ACC112 (cell line): ENCODE data around the gene YWHAH.

Experiments used
- H2AFZ ChIP-seq: fragments of 200-600 bp; sonication (generic); one replicate; pipeline ENCODE4 v1.6.0; 2017; ENCODE audit warnings: antibody characterized with exemption, low read length; ENCODE audit not compliant: unreplicated experiment
- H3K27ac ChIP-seq: fragments of 200-600 bp; sonication (generic); 2 replicates; pipeline ENCODE4 v1.5.1; 2014; ENCODE audit warnings: low read depth, mild to moderate bottlenecking, antibody characterized with exemption, low read length, moderate library complexity
- H3K27me3 ChIP-seq: fragments of 200-600 bp; sonication (generic); 2 replicates; pipeline ENCODE4 v1.6.1; 2014; ENCODE audit warnings: mild to moderate bottlenecking, antibody characterized with exemption, low read length, moderate library complexity, mixed read lengths; ENCODE audit not compliant: insufficient read depth
- H3K36me3 ChIP-seq: fragments of 200-600 bp; sonication (generic); 2 replicates; pipeline ENCODE4 v1.6.1; 2016; ENCODE audit warnings: mild to moderate bottlenecking, antibody characterized with exemption, low read length, moderate library complexity, mixed read lengths; ENCODE audit not compliant: insufficient read depth
- H3K4me1 ChIP-seq: fragments of 200-600 bp; sonication (generic); one replicate; pipeline ENCODE4 v1.6.1; 2016; ENCODE audit warnings: low read length, mixed read lengths; ENCODE audit not compliant: insufficient read depth, unreplicated experiment, control insufficient read depth
- H3K4me3 ChIP-seq: fragments of 200-600 bp; sonication (generic); 2 replicates; pipeline ENCODE4 v1.5.1; 2014; ENCODE audit warnings: mild to moderate bottlenecking, low read depth, low read length
- H3K79me2 ChIP-seq: fragments of 200-600 bp; sonication (generic); one replicate; pipeline ENCODE4 v1.6.0; 2016; ENCODE audit warnings: low read length; ENCODE audit not compliant: control insufficient read depth, unreplicated experiment, insufficient read depth

Gene YWHAH

DNA sequence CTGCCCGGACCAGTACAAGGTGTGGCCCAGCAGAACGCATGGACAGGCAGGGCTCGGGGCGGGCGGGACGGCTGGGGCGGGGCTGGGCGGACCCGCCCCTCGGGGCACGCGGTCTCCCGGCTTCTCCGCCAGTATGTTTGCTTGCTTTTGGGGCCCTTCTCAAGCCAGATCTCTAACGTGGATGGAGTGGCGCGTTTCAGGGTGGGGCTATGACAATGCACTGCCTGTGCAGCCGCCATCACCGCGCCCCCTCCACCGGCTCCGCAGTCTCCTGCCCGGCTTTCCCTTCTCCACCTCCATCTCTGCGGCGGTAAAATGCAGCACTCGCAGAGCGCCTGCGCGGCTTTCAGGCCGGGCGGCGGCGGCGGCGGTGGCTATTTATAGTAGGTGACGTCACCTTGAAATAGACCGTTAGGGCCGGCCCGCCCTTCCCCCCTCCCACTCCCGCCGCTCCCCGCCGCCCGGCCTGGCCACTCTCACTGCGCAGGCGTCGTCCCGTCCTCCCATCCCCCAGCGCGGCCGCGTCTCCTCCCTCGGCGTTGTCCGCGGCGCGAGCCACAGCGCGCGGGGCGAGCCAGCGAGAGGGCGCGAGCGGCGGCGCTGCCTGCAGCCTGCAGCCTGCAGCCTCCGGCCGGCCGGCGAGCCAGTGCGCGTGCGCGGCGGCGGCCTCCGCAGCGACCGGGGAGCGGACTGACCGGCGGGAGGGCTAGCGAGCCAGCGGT, at the start of gene YWHAH:
YWHAH (plus strand) TSS at position 558 of the 722 bp plus-strand sequence. CDS start 199 bp downstream, outside the sequence.
- H3K79me2 ChIP-seq = peaks cover 41% of the 10 kb centered on the region
- peak within 1 kb of the TSS; percentile 76 for H2AFZ ChIP-seq
- H3K27ac ChIP-seq = peak within 1 kb of the TSS; percentile 73
- peaks cover 3% of the 10 kb centered on the region for H3K4me1 ChIP-seq
- no peaks in the 10 kb centered on the region for H3K27me3 ChIP-seq
- peak within 1 kb of the TSS; percentile 100 for H3K4me3 ChIP-seq
- no peaks in the 10 kb centered on the region for H3K36me3 ChIP-seq

DNA sequence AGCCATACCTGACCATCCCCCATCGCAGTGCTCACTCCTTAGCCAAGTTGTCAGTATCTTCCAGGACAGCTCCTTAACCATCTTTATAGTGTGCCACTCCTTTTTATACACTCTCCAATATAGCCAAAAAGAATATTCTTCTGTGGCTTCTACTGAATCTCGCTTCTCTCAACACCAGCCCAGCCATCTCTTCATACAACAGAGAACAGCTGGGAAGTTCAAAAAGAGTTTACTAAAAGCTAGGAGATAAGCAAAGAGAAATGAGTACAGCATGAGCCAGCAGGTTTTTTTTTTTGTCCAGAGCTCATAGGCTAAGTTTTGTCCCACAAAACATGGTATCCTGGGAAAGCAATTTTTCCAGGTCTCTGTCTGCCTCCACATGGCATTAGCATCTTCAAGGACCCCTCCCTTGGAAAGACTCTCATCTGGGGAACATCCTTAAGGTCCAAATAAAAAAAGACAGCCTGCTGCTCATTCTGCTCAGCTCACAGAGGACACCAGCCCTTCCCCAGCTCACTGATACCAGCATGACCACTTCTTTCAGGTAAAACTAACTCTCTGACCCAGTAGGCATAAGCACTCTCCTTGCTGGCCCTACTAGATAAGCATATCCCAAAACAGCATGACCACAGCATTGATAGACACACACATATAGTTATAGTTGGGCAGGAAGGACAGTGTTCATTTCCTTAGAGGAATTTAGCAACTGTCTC, 48.8 kb upstream of the YWHAH start:
- Histone ChIP-seq H3K79me2 (no peaks in the 10 kb centered on the region), H3K36me3 (no peaks in the 10 kb centered on the region), H3K27me3 (no peaks in the 10 kb centered on the region), H2AFZ (no peak overlapping the region), H3K4me1 (no peaks in the 10 kb centered on the region), H3K4me3 (no peak overlapping the region), H3K27ac (no peak overlapping the region)

DNA sequence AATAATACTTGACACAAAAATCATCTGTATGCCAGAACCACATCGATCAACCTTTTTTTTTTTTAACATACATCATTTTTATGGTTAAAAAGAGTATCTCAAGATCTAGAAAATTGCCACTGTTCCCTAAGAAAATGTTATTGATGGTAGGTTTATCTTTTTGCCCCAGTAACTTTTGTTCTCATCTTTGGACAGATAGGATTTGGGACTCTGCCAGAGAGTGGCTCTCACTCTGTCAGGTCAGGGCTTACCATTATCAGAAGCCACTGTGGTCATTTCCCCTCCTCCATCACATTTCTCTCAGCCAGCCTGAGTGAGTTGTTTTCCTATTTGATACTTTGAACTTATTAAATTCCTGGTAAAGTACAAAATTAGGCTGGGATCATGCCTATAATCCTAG, 47.9 kb upstream of the YWHAH start:
- no peaks in the 10 kb centered on the region for H3K4me1 ChIP-seq
- no peaks in the 10 kb centered on the region for H3K79me2 ChIP-seq
- H2AFZ ChIP-seq = no peak overlapping the region
- no peak overlapping the region for H3K4me3 ChIP-seq
- no peaks in the 10 kb centered on the region for H3K27me3 ChIP-seq
- no peaks in the 10 kb centered on the region for H3K36me3 ChIP-seq
- H3K27ac ChIP-seq = no peak overlapping the region

DNA sequence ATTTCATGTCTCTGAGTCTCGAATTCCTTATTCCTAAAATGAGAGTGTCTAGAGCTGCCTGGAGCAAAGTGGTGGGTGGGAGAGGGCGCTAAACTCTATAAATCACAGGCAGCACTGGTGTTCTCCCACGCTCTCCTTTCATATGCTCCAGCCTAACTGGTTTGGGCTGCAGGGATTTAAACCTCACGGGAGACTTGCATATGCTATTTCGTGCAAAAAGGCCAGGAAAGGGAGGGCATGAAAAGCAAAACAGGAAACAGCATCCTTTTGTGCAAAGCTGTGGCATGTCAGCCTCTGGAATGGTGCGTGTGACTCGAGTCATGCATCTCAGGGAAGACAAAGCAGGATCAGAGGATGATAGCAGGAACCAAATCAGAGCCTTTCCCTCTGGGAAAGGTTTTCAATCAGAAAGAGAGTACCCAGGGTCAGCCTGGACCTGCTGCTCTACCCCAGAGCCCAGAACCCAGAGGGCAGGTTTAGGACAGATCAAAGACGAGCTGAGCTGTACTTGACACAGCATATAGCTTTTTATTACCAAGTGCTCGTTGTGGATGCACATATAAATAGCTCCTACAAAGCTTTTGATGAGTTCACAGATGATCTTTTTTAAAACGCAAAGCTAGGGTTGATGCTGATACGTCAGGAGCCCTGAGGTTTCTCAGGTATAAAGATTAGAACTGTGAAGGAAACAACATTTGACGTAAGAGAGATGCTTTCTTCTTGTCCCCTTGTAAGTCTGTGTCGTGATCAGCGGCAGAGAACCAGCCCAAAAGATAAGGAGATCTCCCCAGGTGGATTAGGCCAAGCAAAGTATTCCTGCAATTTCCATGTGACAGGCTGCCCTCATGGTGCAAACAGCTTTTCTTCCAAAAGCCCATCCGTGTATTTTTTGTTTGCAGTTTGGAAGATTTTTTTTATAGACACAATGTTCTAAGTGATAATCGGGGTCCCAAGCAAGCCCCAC, 46.2 kb upstream of the YWHAH start:
- Histone ChIP-seq H3K4me3 (no peak overlapping the region), H3K79me2 (no peaks in the 10 kb centered on the region), H3K36me3 (no peaks in the 10 kb centered on the region), H3K4me1 (no peaks in the 10 kb centered on the region), H3K27ac (no peak overlapping the region), H2AFZ (no peak overlapping the region), H3K27me3 (no peaks in the 10 kb centered on the region)

DNA sequence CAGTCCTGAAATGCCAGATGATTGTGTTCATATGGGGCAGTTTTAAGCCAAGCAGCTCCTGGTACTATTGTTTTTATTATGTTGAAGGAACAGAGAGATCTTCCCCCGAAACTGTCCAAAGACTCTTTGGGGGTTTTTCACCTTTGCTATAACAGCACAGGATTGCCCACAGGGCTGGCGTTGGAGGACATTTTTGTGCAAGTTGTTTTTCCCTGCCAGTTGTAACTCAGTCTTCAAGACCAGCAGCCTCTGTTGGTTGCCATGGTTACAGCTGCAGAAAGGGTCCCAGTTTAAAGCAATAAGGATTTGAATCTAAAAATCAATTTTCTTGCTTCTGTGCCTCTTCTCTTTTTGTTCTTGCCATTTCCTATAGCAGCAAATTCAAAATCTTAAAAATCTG, 45.4 kb upstream of the YWHAH start:
- no peak overlapping the region for H2AFZ ChIP-seq
- H3K36me3 ChIP-seq = no peaks in the 10 kb centered on the region
- no peaks in the 10 kb centered on the region for H3K4me1 ChIP-seq
- no peaks in the 10 kb centered on the region for H3K79me2 ChIP-seq
- no peak overlapping the region for H3K4me3 ChIP-seq
- no peaks in the 10 kb centered on the region for H3K27me3 ChIP-seq
- H3K27ac ChIP-seq = no peak overlapping the region

DNA sequence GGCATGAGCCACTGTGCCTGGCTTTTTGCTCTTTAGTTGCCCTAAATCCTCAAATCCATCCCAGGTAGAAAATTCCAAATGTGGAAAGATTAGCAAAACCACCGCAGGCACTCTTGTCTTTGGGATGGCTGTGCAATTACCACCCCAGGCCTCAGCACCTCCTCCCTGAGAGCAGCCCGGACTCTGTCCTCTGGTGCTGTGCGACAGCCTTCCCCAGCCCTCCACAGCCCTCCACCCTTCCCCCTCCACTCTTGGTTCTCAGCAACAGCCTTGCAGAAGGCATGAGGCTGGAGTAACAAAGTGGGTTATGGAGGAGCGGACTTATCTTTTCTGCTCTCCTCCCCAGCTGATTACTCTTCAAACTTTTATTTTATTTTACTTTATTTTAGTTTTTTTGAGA, 44.7 kb upstream of the YWHAH start:
- H3K27ac ChIP-seq = no peak overlapping the region
- H3K36me3 ChIP-seq = no peaks in the 10 kb centered on the region
- H2AFZ ChIP-seq = no peak overlapping the region
- H3K4me1 ChIP-seq = no peaks in the 10 kb centered on the region
- no peaks in the 10 kb centered on the region for H3K79me2 ChIP-seq
- no peak overlapping the region for H3K4me3 ChIP-seq
- H3K27me3 ChIP-seq = no peaks in the 10 kb centered on the region

DNA sequence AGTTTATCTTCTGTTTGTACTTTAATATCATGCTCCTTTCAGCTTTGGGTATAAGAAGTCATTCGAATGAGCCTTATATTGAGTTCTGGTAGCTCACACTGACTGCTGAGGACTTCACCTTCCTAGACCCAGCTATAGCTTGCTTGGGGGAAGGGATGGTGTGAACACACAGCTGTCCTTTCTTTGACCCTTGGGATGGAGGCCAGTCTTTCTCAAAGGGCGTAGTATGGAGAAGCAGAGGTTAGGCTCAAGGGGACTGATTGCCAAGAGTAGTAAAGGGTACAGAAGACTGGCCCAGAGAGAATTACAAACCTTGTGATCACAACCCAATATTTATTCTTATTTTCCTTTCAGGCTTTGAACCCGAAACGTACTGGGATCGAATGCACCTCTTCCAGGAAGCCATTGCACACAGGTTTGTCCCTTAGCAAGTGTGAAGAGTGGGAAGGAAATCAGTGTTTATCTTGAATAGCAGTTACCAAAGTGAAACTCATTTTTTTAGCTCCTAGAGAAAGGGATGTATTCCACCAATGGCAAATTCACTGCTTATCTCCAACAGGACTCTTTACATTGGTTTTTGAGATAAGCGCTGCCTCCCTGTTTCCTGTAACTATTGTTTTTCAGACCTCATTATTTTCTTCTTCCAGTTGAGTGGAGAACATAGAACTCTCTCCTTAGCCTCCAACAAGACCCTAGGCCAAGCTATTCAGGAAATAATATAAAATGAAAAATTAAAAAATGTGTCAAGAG, 42.8 kb upstream of the YWHAH start:
- Histone ChIP-seq H3K4me1 (no peaks in the 10 kb centered on the region), H3K79me2 (no peaks in the 10 kb centered on the region), H3K36me3 (no peaks in the 10 kb centered on the region), H2AFZ (no peak overlapping the region), H3K4me3 (no peak overlapping the region), H3K27me3 (no peaks in the 10 kb centered on the region), H3K27ac (no peak overlapping the region)

DNA sequence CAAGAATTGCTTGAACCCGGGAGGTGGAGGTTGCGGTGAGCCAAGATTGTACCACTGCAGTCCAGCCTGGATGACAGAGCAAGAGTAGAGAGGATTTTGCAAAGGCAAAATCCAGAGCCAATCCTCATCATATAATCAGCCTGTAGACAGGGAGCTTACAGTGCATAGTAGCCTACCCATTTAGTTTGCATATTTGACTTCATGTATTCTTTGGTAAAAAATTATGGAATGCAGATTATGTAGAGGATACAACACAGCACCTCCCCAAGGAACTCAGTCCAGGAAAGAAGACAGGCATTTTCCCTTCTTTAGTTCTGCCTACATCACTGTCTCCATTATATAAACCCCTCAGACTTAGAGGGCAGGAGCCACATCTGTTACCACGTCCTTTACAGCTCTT, 39.7 kb upstream of the YWHAH start:
- no peaks in the 10 kb centered on the region for H3K27me3 ChIP-seq
- H3K36me3 ChIP-seq = no peaks in the 10 kb centered on the region
- no peak overlapping the region for H2AFZ ChIP-seq
- no peak overlapping the region for H3K4me3 ChIP-seq
- H3K79me2 ChIP-seq = no peaks in the 10 kb centered on the region
- H3K4me1 ChIP-seq = no peaks in the 10 kb centered on the region
- no peak overlapping the region for H3K27ac ChIP-seq

DNA sequence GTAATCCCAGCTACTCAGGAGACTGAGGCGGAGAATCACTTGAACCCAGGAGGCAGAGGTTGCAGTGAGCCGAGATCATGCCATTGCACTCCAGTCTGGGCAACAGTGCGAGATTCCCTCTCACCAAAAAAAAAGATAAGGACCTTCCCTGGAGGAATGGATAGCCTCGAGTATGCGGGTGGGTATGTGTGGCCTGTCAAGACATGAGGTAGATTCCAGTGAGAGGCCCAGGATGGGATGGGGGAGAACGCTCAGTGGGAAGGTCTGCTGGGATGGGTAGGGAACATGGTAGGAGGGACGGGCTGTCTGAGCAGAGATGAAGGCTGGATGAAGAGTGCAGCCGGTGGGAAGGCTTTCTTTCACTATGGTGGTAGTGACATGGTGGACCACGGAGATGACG, 39.0 kb upstream of the YWHAH start:
- no peaks in the 10 kb centered on the region for H3K36me3 ChIP-seq
- H3K4me3 ChIP-seq = no peak overlapping the region
- H3K4me1 ChIP-seq = no peaks in the 10 kb centered on the region
- no peak overlapping the region for H3K27ac ChIP-seq
- H2AFZ ChIP-seq = no peak overlapping the region
- H3K27me3 ChIP-seq = no peaks in the 10 kb centered on the region
- no peaks in the 10 kb centered on the region for H3K79me2 ChIP-seq

DNA sequence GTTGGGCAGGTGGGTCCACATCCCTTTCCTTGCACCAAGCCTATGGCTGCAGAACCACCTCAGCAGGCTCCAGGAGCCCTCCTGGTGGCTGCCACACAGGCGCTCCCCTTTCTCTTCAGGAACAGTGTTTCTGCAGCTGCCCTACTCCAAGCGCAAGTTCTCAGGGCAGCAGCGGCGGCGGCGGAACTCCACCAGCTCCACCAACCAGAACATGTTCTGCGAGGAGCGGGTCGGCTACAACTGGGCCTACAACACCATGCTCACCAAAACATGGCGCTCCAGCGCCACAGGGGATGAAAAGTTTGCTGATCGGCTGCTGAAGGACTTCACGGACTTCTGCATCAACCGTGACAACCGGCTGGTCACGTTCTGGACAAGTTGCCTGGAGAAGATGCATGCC, 38.2 kb upstream of the YWHAH start:
- H3K36me3 ChIP-seq = no peaks in the 10 kb centered on the region
- H3K27ac ChIP-seq = no peak overlapping the region
- H3K4me3 ChIP-seq = no peak overlapping the region
- H3K27me3 ChIP-seq = no peaks in the 10 kb centered on the region
- no peak overlapping the region for H2AFZ ChIP-seq
- no peaks in the 10 kb centered on the region for H3K79me2 ChIP-seq
- no peaks in the 10 kb centered on the region for H3K4me1 ChIP-seq
